Breast epithelium (tissue), 4 donors: Measurements from ENCODE around the gene MAN1A1. TPM values are rescaled to one million over a fixed set of nuclear protein-coding genes. Genes with fewer than 3 reads are reported as not detected.
"Not testable (repeated sequence)": the region's sequence is repeated elsewhere in the genome, so short reads cannot be mapped to it uniquely, and the experiment has no call there.

Experiments used
- DNase-seq, 2 donors: peaks; one replicate each; pipeline ENCODE4 v3.0.0-alpha.2; 2019; ENCODE audit warnings: low spot score in 2 of 2
- H3K27ac ChIP-seq, 2 donors: fragments of 200-600 bp; sonication (generic) in 1 of 2; one replicate each; pipeline ENCODE4 v1.5.1; 2016 to 2019; ENCODE audit warnings: mild to moderate bottlenecking in 1 of 2
- H3K27me3 ChIP-seq, 2 donors: fragments of 200-600 bp; sonication (generic) in 1 of 2; one replicate each; pipeline versions ENCODE4 v1.5.1 to v1.6.0; 2017 to 2019; ENCODE audit warnings: control low read depth in 1 of 2, mild to moderate bottlenecking in 1 of 2
- H3K36me3 ChIP-seq: fragments of 200-600 bp; one replicate; pipeline ENCODE4 v1.5.1; 2019
- H3K4me1 ChIP-seq, 2 donors: fragments of 200-600 bp; sonication (generic); one replicate each; pipeline ENCODE4 v1.5.1; 2016 to 2019; ENCODE audit warnings: control low read depth in 1 of 2
- H3K4me3 ChIP-seq, 3 donors: fragments of 200-600 bp; sonication (generic); 1 replicate in 2 of 3; 2 replicates in 1 of 3; pipeline ENCODE4 v1.5.1; 2016 to 2019; ENCODE audit warnings: mild to moderate bottlenecking in 3 of 3, moderate library complexity in 2 of 3
- H3K9me3 ChIP-seq, 2 donors: fragments of 200-600 bp; sonication (generic) in 1 of 2; one replicate each; pipeline ENCODE4 v1.5.1; 2016 to 2019; ENCODE audit warnings: control low read depth in 1 of 2
- POLR2A ChIP-seq: fragments of 450-650 bp; IDR thresholded peaks from one replicate; pipeline ENCODE4 v1.6.1; 2016; ENCODE audit warnings: antibody characterized with exemption, mild to moderate bottlenecking, moderate library complexity
- POLR2AphosphoS5 ChIP-seq, 3 donors: sonication (generic); formaldehyde crosslinking; IDR thresholded peaks; one replicate each; pipeline ENCODE4 v1.6.1; 2017; ENCODE audit warnings: antibody characterized with exemption in 3 of 3
- intact Hi-C: fragments of 100-400 bp; cut with DNase I; formaldehyde crosslinking; loops from one replicate; pipeline ENCODE4 v1.15.1; 2023; ENCODE audit warnings: low total_unique reads
- total RNA-seq, 3 donors: library from RNA; depleted of rRNA; stranded (reverse); fragments of >200 nt; gene quantifications; one replicate each; pipeline ENCODE4 v1.1.0, GENCODE V29; 2016
- TF ChIP-seq, protein P1 (sequence below), 3 donors: fragments of 450-650 bp; IDR thresholded peaks; one replicate each; pipeline ENCODE4 v1.5.1; 2016 to 2017; ENCODE audit warnings: antibody characterized with exemption in 3 of 3, mild to moderate bottlenecking in 3 of 3, moderate library complexity in 3 of 3

Gene MAN1A1
- total RNA-seq, 3 donors from 2014 or later = 81.2 to 481 (median 104) TPM

DNA sequence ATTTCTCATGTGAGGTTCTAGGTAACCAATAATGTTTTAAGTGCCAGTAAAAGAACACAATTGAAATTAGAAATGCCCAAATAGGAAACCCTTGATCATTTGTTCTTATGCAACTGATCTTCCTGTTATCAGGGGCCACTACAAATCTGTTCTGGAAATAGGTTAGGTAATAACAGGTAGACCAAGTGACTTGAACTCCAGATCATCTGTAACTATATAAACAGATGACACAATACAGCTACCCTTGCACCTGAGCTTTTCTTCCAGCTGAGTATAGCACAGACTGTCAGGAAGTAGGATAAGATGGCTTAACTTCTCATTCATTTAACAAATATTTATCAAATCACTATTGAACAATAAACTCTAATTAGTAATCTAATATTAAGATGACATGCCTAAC lies 52.5 kb downstream of the MAN1A1 start:
- TF ChIP-seq POLR2A (no peak), POLR2AphosphoS5 (IDR thresholded peaks at IDR 0.05) (no peak)
- TF ChIP-seq, protein P1, sequence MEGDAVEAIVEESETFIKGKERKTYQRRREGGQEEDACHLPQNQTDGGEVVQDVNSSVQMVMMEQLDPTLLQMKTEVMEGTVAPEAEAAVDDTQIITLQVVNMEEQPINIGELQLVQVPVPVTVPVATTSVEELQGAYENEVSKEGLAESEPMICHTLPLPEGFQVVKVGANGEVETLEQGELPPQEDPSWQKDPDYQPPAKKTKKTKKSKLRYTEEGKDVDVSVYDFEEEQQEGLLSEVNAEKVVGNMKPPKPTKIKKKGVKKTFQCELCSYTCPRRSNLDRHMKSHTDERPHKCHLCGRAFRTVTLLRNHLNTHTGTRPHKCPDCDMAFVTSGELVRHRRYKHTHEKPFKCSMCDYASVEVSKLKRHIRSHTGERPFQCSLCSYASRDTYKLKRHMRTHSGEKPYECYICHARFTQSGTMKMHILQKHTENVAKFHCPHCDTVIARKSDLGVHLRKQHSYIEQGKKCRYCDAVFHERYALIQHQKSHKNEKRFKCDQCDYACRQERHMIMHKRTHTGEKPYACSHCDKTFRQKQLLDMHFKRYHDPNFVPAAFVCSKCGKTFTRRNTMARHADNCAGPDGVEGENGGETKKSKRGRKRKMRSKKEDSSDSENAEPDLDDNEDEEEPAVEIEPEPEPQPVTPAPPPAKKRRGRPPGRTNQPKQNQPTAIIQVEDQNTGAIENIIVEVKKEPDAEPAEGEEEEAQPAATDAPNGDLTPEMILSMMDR (IDR thresholded peaks at IDR 0.05) = no peak
- Histone ChIP-seq H3K4me1 (no peaks in the 10 kb centered on the region), H3K4me3 (no peak overlapping the region), H3K36me3 (no peaks in the 10 kb centered on the region), H3K27ac (no peak overlapping the region), H3K9me3 (no peaks in the 10 kb centered on the region), H3K27me3 (no peaks in the 10 kb centered on the region)
- intact Hi-C loops = no loop called here
- DNase-seq = no peak

DNA sequence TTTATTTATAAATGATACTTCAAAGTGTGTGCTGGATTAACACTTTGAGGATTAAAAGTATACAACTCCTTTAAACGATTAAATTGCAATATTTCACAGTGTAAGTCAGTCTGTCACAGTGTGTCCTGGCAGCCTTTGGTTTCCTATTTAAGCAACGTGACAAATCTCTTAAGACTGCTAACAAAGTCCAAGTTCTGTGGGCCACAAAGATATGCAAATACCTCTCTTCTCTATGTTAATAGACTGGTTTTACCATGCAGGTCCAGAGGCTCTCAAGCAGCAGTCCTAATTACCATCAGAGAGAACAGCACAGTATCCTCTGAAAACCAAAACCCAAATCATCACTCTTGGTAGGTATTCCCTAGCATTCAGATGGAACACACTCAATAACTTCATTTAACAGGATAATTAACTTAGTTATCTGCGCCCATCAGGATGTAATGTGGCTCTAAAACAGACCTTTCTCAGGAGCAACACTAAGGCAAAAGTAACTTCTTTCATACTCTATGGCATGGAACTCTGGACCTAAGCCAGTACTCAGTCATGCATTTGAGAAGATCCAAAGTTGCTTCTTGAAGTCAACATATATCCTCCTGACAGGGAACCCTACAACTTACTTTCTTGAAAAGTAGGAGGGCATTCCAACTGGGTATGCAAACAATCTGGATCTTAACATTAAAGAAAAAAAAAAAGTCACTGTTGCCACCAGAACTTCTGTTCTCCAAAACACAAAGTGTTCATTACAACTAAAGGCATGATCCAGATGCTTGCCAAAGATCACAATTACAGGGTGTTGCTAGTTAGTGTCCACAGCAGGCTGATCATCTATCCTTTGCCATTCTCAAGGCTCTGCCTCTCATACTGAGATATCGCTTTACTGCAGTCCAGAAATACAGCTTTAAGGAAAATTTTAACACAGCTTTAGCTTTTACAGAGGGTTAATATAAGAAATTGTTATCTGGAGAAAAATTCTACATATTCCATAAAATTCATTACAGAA lies 53.2 kb downstream of the MAN1A1 start:
- no peak for TF ChIP-seq POLR2A
- TF ChIP-seq, protein P1 (IDR thresholded peaks at IDR 0.05) = no peak
- no peak for TF ChIP-seq POLR2AphosphoS5 (IDR thresholded peaks at IDR 0.05)
- no peaks in the 10 kb centered on the region for H3K36me3 ChIP-seq
- no peaks in the 10 kb centered on the region for H3K9me3 ChIP-seq
- H3K27me3 ChIP-seq = no peaks in the 10 kb centered on the region
- H3K4me1 ChIP-seq = no peaks in the 10 kb centered on the region
- intact Hi-C loops = no loop called here
- H3K4me3 ChIP-seq = no peak overlapping the region
- DNase-seq = no peak
- no peak overlapping the region for H3K27ac ChIP-seq

DNA sequence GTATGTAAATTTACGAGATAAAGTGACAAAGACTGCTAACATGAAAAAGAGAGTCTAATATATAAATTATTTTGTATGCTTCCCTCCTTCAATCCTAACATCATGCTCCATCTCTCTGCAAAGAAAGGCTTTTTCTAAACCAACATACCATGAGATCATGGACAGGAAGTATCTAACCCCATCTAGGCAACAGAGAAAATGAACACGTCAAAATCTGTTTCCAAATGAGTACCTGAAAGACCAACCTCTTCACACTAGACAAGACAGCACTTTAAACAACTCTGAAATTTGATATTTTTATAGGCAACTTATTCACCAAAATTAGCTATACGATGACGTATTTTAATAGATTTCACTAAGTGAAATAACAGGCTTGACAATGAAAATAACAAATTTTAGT lies 54.6 kb downstream of the MAN1A1 start:
- Histone ChIP-seq H3K36me3 (no peaks in the 10 kb centered on the region), H3K4me3 (no peak overlapping the region), H3K4me1 (no peaks in the 10 kb centered on the region), H3K27ac (no peak overlapping the region), H3K9me3 (no peaks in the 10 kb centered on the region), H3K27me3 (no peaks in the 10 kb centered on the region)
- no peak for DNase-seq
- intact Hi-C loops = no loop called here
- TF ChIP-seq POLR2AphosphoS5 (IDR thresholded peaks at IDR 0.05) (no peak), POLR2A (no peak)
- TF ChIP-seq, protein P1 (IDR thresholded peaks at IDR 0.05) = no peak

DNA sequence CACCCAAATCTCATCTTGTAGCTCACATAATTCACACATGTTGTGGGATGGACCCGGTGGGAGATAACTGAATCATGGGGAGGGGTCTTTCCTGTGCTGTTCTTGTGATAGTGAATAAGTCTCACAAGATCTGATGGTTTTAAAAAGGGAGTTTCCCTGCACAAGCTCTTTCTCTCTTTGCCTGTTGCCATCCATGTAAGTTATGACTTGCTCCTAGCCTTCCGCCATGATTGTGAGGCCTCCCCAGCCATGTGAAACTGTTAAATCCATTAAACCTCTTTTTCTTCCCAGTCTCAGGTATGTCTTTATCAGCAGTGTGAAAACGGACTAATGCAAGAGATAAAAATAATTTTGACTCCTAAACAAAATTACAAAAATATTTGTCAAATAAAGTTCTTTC lies 58.5 kb downstream of the MAN1A1 start:
- H3K9me3 ChIP-seq, H3K4me3 ChIP-seq, H3K27me3 ChIP-seq, H3K4me1 ChIP-seq, H3K27ac ChIP-seq, intact Hi-C loops, H3K36me3 ChIP-seq, DNase-seq: not testable (repeated sequence)

DNA sequence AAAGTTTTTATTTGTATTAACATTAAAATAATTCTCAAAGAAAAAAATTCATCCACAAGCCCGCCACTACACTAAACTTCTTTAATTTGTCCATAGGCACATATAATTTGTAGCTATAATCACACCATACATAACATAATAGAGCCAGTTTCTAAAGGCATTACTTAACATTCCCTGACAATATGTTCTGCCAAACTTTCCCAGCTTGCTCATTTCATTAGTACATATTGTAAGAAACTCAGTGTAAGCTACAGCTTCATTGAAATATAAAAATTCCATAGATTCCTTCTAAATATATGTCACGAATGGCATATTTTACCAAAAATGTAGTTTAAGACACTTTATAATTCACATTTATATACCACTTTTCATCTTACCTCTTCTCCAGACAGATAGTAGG lies 59.3 kb downstream of the MAN1A1 start:
- no peak overlapping the region for H3K4me3 ChIP-seq
- no peaks in the 10 kb centered on the region for H3K4me1 ChIP-seq
- TF ChIP-seq, protein P1 (IDR thresholded peaks at IDR 0.05) = no peak
- TF ChIP-seq POLR2A (no peak), POLR2AphosphoS5 (IDR thresholded peaks at IDR 0.05) (no peak)
- no peaks in the 10 kb centered on the region for H3K36me3 ChIP-seq
- no peaks in the 10 kb centered on the region for H3K27me3 ChIP-seq
- H3K9me3 ChIP-seq = no peaks in the 10 kb centered on the region
- DNase-seq = no peak
- no peak overlapping the region for H3K27ac ChIP-seq
- intact Hi-C loops = no loop called here
